Panc1 (cell line): ENCODE results near the gene RPH3AL. TPM values are rescaled to one million over a fixed set of nuclear protein-coding genes. Genes with fewer than 3 reads are reported as not detected.

Experiments used
- ATAC-seq: fragments of 200-7000 bp; cut with Tn5 transposase; 2 replicates; pipeline ENCODE4 v1.9.1; 2020; ENCODE audit warnings: mild to moderate bottlenecking, moderate library complexity
- BruUV-seq: library from RNA; stranded (reverse); fragments of 400-500 nt; replicated peaks from 2 replicates; lab custom pipeline; 2021; lab: Mats Ljungman, UMichigan
- CTCF ChIA-PET: fragments of 300-600 bp; sonication (Branson Sonifier 250); formaldehyde crosslinking; loops from one replicate; lab custom pipeline; 2022; ENCODE audit warnings: antibody characterized with exemption; lab: Charles Lee
- POLR2A ChIA-PET: fragments of 300-600 bp; sonication (Branson Sonifier 250); formaldehyde crosslinking; loops from one replicate; lab custom pipeline; 2022; ENCODE audit warnings: antibody characterized with exemption; lab: Charles Lee
- DNase-seq: peaks from one replicate; pipeline ENCODE4 v3.0.0-alpha.2; 2010; ENCODE audit warnings: low read depth, low spot score
- H3K27ac ChIP-seq: 2 replicates; pipeline ENCODE4 v1.5.1; 2011; ENCODE audit warnings: mild to moderate bottlenecking, low read length, inconsistent platforms
- H3K27me3 ChIP-seq: fragments of 200-500 bp; sonication (Bioruptor generic); 2 replicates; pipeline ENCODE4 v1.6.0; 2014; ENCODE audit warnings: low read length, inconsistent platforms; ENCODE audit not compliant: control insufficient read depth, insufficient read depth
- H3K36me3 ChIP-seq: fragments of 200-500 bp; sonication (Bioruptor generic); 2 replicates; pipeline ENCODE4 v1.5.1; 2014; ENCODE audit warnings: inconsistent platforms, mild to moderate bottlenecking, low read length, moderate library complexity; ENCODE audit not compliant: control insufficient read depth, insufficient read depth
- H3K4me1 ChIP-seq: 2 replicates; pipeline ENCODE4 v1.5.1; 2011; ENCODE audit warnings: inconsistent platforms, mild to moderate bottlenecking, low read length, moderate library complexity; ENCODE audit not compliant: control insufficient read depth, insufficient read depth
- H3K4me3 ChIP-seq, 2 experiments: 2 replicates each; pipeline ENCODE4 v1.5.1; 2011 to 2012; ENCODE audit warnings: low read depth in 2 of 2, low read length in 2 of 2, mild to moderate bottlenecking in 2 of 2, inconsistent platforms in 1 of 2, moderate library complexity in 1 of 2
- H3K9me3 ChIP-seq: fragments of 200-500 bp; sonication (Bioruptor generic); 2 replicates; pipeline ENCODE4 v1.5.1; 2014; ENCODE audit warnings: low read depth, mild to moderate bottlenecking, inconsistent platforms, low read length, moderate library complexity; ENCODE audit not compliant: control insufficient read depth, insufficient read depth
- CTCF ChIP-seq: fragments of 450-650 bp; IDR thresholded peaks from 2 replicates; pipeline ENCODE4 v1.5.1; 2017; ENCODE audit warnings: mild to moderate bottlenecking
- POLR2AphosphoS5 ChIP-seq: IDR thresholded peaks from 2 replicates; pipeline ENCODE4 v1.6.1; 2012; ENCODE audit warnings: mild to moderate bottlenecking, low read depth, low read length, moderate library complexity
- REST ChIP-seq, 2 experiments: IDR thresholded peaks; 2 replicates each; pipeline ENCODE4 v1.6.1; 2011 to 2012; ENCODE audit warnings: low read depth in 2 of 2, control low read depth in 1 of 2, low read length in 1 of 2, mild to moderate bottlenecking in 1 of 2, moderate library complexity in 1 of 2; ENCODE audit not compliant: insufficient read depth in 1 of 2
- SIN3A ChIP-seq: IDR thresholded peaks from 2 replicates; pipeline ENCODE4 v1.6.1; 2012; ENCODE audit warnings: low read depth, mild to moderate bottlenecking, low read length, moderate library complexity, borderline replicate concordance; ENCODE audit not compliant: insufficient read depth
- TCF7L2 ChIP-seq: IDR thresholded peaks from 2 replicates; pipeline ENCODE4 v1.6.1; 2011; ENCODE audit warnings: mild to moderate bottlenecking, low read depth, low read length, inconsistent platforms
- in situ Hi-C: cut with HindIII; loops from 2 replicates; pipeline ENCODE4 v1.10.0; 2016; ENCODE audit warnings: low sequenced_read_pairs, low pct_unique_long_range_greater_than_20kb
- intact Hi-C: fragments of 100-400 bp; cut with micrococcal nuclease; formaldehyde crosslinking; loops from one replicate; pipeline ENCODE4 v1.10.0; 2022; ENCODE audit not compliant: unreplicated experiment
- total RNA-seq: library from RNA; stranded (reverse); gene quantifications from one replicate; pipeline ENCODE4 v1.2.1, GENCODE V29; 2021; ENCODE audit not compliant: unreplicated experiment

Gene RPH3AL
- total RNA-seq, 1 experiment from 2014 or later: 2.2 TPM

DNA sequence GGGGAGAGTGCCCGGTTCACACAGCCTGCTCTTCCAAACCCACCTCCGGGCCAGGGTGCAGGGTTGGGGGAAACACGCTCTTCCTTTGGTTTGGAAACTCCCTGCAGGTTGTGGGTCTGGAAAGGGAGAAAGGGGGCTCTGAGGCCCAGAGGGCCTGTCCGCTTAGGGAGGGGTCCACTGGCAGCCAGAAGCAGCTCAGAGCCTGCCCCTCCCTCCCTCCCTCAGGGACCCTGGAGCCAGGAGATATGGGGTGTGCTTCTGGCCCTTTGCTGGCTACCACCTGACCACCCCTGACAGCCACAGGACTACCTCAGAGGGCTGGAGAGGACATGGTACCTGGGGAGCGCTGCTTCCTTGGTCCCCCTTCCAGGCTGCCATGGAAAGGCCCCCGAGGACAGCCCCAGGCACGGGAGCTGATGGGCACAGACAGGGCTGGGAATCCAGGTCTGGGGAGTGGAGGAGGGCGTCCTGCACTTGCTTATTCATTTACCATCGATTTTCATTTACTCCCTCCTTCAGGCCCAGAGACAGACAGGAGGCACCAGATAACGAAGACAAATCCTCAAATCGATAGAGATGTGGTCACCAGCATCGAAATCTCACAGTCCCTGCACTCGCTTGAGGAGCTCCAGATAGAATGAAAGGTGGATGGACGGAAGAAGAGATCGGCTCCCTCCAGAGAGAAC, 122.8 kb downstream of the RPH3AL start:
- H3K9me3 ChIP-seq: no peaks in the 10 kb centered on the region
- H3K27me3 ChIP-seq: no peaks in the 10 kb centered on the region
- ChIA-PET CTCF (no interaction called here), POLR2A (no interaction called here)
- H3K4me1 ChIP-seq: no peaks in the 10 kb centered on the region
- no peaks in the 10 kb centered on the region for H3K36me3 ChIP-seq
- no peak for DNase-seq
- no peak overlapping the region for H3K4me3 ChIP-seq
- TF ChIP-seq SIN3A: no peak
- no peak for TF ChIP-seq TCF7L2
- TF ChIP-seq POLR2AphosphoS5: no peak
- no peak for TF ChIP-seq REST (IDR thresholded peaks at IDR 0.05; ENCODE audit: insufficient read depth in 1 of 2, low read depth in 2 of 2, low read length in 1 of 2)
- no peak for TF ChIP-seq CTCF
- BruUV-seq: no TSS peak
- in situ Hi-C loops: no loop called here
- H3K27ac ChIP-seq: no peak overlapping the region
- intact Hi-C loops: no loop called here
- ATAC-seq: no peak

GRCh38 chr17:228951-229708, 123.5 kb downstream of the RPH3AL start:
- POLR2A ChIA-PET: no interaction called here

More at GRCh38 chr17:228951-229708, 123.5 kb downstream of the RPH3AL start:
- H3K27ac ChIP-seq: no peak overlapping the region
- no peak for ATAC-seq
- in situ Hi-C loops: no loop called here
- TF ChIP-seq POLR2AphosphoS5 (no peak), CTCF (no peak), TCF7L2 (no peak), SIN3A (no peak), REST (IDR thresholded peaks at IDR 0.05; ENCODE audit: insufficient read depth in 1 of 2, low read depth in 2 of 2, low read length in 1 of 2) (no peak)
- H3K4me3 ChIP-seq: no peak overlapping the region
- no peaks in the 10 kb centered on the region for H3K27me3 ChIP-seq
- no peaks in the 10 kb centered on the region for H3K4me1 ChIP-seq
- intact Hi-C loops: no loop called here
- no peaks in the 10 kb centered on the region for H3K36me3 ChIP-seq
- CTCF ChIA-PET: no interaction called here
- H3K9me3 ChIP-seq: no peaks in the 10 kb centered on the region
- DNase-seq: no peak
- no TSS peak for BruUV-seq
